ENCODE data around the gene LPAR1.
"Not testable (repeated sequence)": the region's sequence is repeated elsewhere in the genome, so short reads cannot be mapped to it uniquely, and the experiment has no call there.

Gene LPAR1

GRCh38 chr9:111051400-111051799 lies 13.1 kb upstream of the LPAR1 start:
- H3K9me3 Mint-ChIP-seq: no peaks in the 10 kb centered on the region
- no peak overlapping the region for H3K4me3 Mint-ChIP-seq
- H3K27ac Mint-ChIP-seq: no peak overlapping the region
- no peak for DNase-seq
- no peaks in the 10 kb centered on the region for H3K4me1 Mint-ChIP-seq (ENCODE audit: low read depth)
- no peaks in the 10 kb centered on the region for H3K36me3 Mint-ChIP-seq (ENCODE audit: low read depth)
- no peaks in the 10 kb centered on the region for H3K27me3 Mint-ChIP-seq

GRCh38 chr9:111050819-111051218 lies 12.5 kb upstream of the LPAR1 start:
- DNase-seq: no peak
- H3K36me3 Mint-ChIP-seq (ENCODE audit: low read depth): no peaks in the 10 kb centered on the region

DNA sequence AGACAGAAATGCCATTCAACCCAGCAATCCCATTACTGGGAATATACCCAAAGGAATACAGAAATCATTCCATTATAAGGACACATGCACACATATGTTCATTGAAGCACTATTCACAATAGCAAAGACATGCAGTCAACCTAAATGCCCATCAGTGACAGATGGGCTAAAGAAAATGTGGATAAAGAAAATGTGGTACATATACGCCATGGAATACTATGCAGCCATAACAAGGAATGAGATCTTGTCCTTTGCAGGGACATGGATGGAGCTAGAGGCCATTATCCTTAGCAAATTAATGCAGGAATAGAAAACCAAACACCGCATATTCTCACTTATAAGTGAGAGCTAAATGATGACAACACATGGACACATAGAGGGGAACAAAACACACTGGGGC lies 9.0 kb upstream of the LPAR1 start:
- H3K9me3 Mint-ChIP-seq; H3K4me1 Mint-ChIP-seq (ENCODE audit: low read depth); H3K4me3 Mint-ChIP-seq; H3K27me3 Mint-ChIP-seq; H3K36me3 Mint-ChIP-seq (ENCODE audit: low read depth); H3K27ac Mint-ChIP-seq; DNase-seq: not testable (repeated sequence)

More at GRCh38 chr9:111050819-111051218, 12.5 kb upstream of the LPAR1 start:
- H3K4me3 Mint-ChIP-seq: no peak overlapping the region
- no peaks in the 10 kb centered on the region for H3K9me3 Mint-ChIP-seq
- H3K4me1 Mint-ChIP-seq (ENCODE audit: low read depth): no peaks in the 10 kb centered on the region
- H3K27me3 Mint-ChIP-seq: no peaks in the 10 kb centered on the region
- no peak overlapping the region for H3K27ac Mint-ChIP-seq

GRCh38 chr9:111041902-111042301 lies 3.6 kb upstream of the LPAR1 start:
- H3K9me3 Mint-ChIP-seq: no peaks in the 10 kb centered on the region
- peaks cover 28% of the 10 kb centered on the region for H3K27me3 Mint-ChIP-seq
- no peak overlapping the region for H3K4me3 Mint-ChIP-seq
- H3K27ac Mint-ChIP-seq: no peak overlapping the region
- no peak for DNase-seq
- no peaks in the 10 kb centered on the region for H3K36me3 Mint-ChIP-seq (ENCODE audit: low read depth)
- peaks cover 8% of the 10 kb centered on the region for H3K4me1 Mint-ChIP-seq (ENCODE audit: low read depth)

- Mint-ChIP-seq H3K4me3 (no peak overlapping the region), H3K9me3 (no peaks in the 10 kb centered on the region), H3K4me1 (ENCODE audit: low read depth) (peaks cover 8% of the 10 kb centered on the region), H3K36me3 (ENCODE audit: low read depth) (no peaks in the 10 kb centered on the region), H3K27me3 (peaks cover 42% of the 10 kb centered on the region), H3K27ac (no peak overlapping the region)
- DNase-seq: no peak
Observed at GRCh38 chr9:111040494-111040893, 2.2 kb upstream of the LPAR1 start.

DNA sequence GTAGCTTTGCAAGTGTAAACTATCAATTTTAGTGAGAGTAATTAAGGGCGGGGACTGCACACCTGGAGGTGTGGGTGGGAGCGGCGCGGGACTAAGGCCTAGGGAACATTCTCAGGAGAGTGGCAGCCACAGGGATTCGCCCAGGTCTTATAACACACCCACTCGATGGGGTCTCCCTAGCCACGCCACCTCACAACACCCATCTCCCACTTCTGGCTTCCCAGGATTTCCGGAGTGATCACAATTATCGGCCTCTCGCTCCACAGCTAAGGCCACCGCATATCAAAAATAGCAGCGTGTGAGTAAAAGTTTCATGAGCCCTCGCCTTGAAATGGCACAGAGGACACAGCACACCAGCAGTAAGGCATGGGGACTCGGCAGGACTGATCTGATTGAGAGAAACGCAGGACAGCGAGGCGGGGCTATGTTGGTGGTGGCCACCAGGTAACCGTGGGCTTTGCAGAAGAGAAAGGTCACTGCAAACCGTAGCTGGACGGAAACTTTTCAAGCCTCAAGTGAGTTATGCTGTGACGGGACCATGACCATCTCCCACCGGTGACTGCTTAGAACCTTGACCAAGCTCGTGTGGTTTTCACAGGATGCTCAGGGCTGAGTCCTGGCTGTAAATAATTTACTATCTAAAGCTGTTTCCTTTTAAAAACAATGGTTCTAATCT lies 1.1 kb upstream of the LPAR1 start:
- Mint-ChIP-seq H3K4me3 (peak overlapping the region; percentile 42), H3K4me1 (ENCODE audit: low read depth) (peaks cover 8% of the 10 kb centered on the region), H3K27me3 (peaks cover 52% of the 10 kb centered on the region), H3K36me3 (ENCODE audit: low read depth) (no peaks in the 10 kb centered on the region), H3K9me3 (no peaks in the 10 kb centered on the region), H3K27ac (no peak overlapping the region)
- DNase-seq: no peak

GRCh38 chr9:111037708-111038330 lies 451 bp downstream of the LPAR1 start:
- Mint-ChIP-seq H3K27me3 (peaks cover 57% of the 10 kb centered on the region), H3K4me3 (no peak overlapping the region), H3K9me3 (no peaks in the 10 kb centered on the region), H3K4me1 (ENCODE audit: low read depth) (peaks cover 8% of the 10 kb centered on the region), H3K27ac (no peak overlapping the region), H3K36me3 (ENCODE audit: low read depth) (no peaks in the 10 kb centered on the region)
- no peak for DNase-seq

DNA sequence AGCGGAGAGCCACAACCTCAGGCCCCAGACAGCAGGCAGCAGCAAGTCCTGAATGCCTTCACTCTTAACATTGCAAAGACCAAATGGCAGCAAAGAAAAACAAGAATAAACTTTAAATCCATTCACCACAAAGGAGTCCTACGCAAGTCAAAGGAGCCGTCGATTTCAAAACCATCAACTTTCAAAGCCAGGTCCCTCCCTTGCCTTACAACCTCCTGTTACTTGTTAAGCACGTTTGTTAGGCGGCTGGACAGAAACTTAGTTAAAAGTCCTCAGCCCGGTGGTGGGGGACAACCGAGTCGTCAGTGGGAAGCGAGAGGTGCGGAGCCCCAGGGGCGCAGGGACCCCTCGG lies 938 bp downstream of the LPAR1 start:
- Mint-ChIP-seq H3K9me3 (no peaks in the 10 kb centered on the region), H3K27ac (no peak overlapping the region), H3K4me1 (ENCODE audit: low read depth) (peaks cover 8% of the 10 kb centered on the region), H3K36me3 (ENCODE audit: low read depth) (no peaks in the 10 kb centered on the region), H3K27me3 (peaks cover 57% of the 10 kb centered on the region), H3K4me3 (no peak overlapping the region)
- DNase-seq: no peak

GRCh38 chr9:111036946-111037345 lies 1.3 kb downstream of the LPAR1 start:
- DNase-seq: no peak
- Mint-ChIP-seq H3K4me3 (no peak overlapping the region), H3K36me3 (ENCODE audit: low read depth) (no peaks in the 10 kb centered on the region), H3K9me3 (no peaks in the 10 kb centered on the region), H3K4me1 (ENCODE audit: low read depth) (peaks cover 8% of the 10 kb centered on the region), H3K27me3 (peaks cover 55% of the 10 kb centered on the region), H3K27ac (no peak overlapping the region)

DNA sequence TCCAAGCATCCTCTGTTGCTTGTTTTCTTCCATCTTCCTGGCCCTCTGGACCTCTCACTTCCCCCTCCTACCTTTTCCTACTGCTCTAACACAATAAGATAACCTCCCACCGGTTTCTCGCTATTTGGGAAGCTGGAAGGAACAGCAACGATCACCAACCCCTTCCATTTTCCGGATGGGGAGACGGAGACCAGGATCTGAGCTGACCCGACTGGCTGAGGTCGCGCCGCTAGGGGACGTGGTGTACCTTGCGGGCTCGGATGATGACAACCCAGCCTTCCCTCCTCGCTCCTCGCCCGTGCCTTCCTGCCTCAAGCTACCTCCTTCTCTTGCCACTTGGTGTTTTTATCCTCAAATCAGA lies 1.9 kb downstream of the LPAR1 start:
- no peak for DNase-seq
- H3K36me3 Mint-ChIP-seq (ENCODE audit: low read depth): no peaks in the 10 kb centered on the region
- no peak overlapping the region for H3K4me3 Mint-ChIP-seq
- no peak overlapping the region for H3K27ac Mint-ChIP-seq
- H3K9me3 Mint-ChIP-seq: no peaks in the 10 kb centered on the region
- peaks cover 8% of the 10 kb centered on the region for H3K4me1 Mint-ChIP-seq (ENCODE audit: low read depth)
- peaks cover 53% of the 10 kb centered on the region for H3K27me3 Mint-ChIP-seq

- H3K27ac Mint-ChIP-seq: no peak overlapping the region
- peaks cover 53% of the 10 kb centered on the region for H3K27me3 Mint-ChIP-seq
- H3K4me1 Mint-ChIP-seq (ENCODE audit: low read depth): peaks cover 8% of the 10 kb centered on the region
- no peak for DNase-seq
- no peaks in the 10 kb centered on the region for H3K36me3 Mint-ChIP-seq (ENCODE audit: low read depth)
- no peak overlapping the region for H3K4me3 Mint-ChIP-seq
- H3K9me3 Mint-ChIP-seq: no peaks in the 10 kb centered on the region
Observed at GRCh38 chr9:111035543-111036428, 2.5 kb downstream of the LPAR1 start.

- no peak overlapping the region for H3K4me3 Mint-ChIP-seq
- no peaks in the 10 kb centered on the region for H3K9me3 Mint-ChIP-seq
- peaks cover 8% of the 10 kb centered on the region for H3K4me1 Mint-ChIP-seq (ENCODE audit: low read depth)
- H3K27ac Mint-ChIP-seq: no peak overlapping the region
- peaks cover 48% of the 10 kb centered on the region for H3K27me3 Mint-ChIP-seq
- no peaks in the 10 kb centered on the region for H3K36me3 Mint-ChIP-seq (ENCODE audit: low read depth)
- DNase-seq: no peak
Observed at GRCh38 chr9:111034898-111035539, 3.3 kb downstream of the LPAR1 start.

DNA sequence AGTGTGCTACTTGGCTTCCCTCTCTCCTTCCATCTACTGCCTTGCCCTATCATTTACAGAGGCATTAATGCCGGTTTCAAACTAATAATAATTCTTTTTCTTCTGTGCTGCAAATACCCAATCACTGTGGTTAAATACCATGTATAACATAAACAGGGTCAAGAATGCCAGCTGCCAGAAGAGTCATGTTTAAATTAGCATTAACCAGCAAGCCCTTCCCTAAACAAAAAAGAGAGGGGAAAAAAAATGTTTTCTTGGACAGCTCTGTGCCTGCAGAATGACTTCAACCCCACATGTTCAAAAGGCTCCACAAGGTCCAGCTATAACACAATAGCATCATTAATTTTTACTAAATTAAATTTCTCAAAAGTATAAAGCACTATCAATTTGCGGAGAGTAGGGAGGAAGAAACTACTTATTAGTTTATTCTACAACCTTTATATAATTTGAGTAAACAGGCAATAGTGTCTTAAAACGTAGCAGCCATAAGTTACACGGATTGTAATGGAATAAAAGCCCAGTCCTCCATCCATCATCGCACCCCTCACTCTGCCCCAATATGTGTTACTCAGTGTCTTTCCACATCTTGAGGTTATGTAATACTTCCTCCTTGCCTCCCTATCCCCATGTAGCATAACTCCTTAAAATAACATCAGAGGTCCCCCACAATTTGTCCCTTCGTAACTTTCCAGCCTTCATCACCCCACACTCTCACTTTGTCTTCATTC lies 3.9 kb downstream of the LPAR1 start:
- no peaks in the 10 kb centered on the region for H3K36me3 Mint-ChIP-seq (ENCODE audit: low read depth)
- no peak overlapping the region for H3K27ac Mint-ChIP-seq
- H3K27me3 Mint-ChIP-seq: peaks cover 47% of the 10 kb centered on the region
- no peaks in the 10 kb centered on the region for H3K9me3 Mint-ChIP-seq
- H3K4me1 Mint-ChIP-seq (ENCODE audit: low read depth): peaks cover 8% of the 10 kb centered on the region
- no peak for DNase-seq
- H3K4me3 Mint-ChIP-seq: no peak overlapping the region

DNA sequence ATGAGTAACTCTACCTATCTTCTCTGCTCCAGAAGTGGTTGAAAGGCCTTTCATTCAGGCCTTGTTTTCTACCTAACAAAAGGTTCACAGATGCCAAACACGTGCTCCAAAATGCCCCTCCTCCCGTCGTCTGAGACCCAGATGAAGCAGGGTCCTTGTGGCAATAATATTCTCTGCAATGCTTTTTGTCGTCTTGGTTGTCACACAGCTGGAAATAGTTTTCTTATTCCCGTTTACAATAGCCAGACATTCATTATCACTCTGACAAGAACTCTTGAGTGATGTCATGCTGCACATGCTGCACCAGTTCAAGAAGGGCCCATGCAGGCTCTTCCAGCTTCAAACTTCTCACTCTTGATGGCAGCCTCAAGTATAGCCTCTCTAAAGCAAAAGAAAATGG lies 7.8 kb downstream of the LPAR1 start:
- H3K9me3 Mint-ChIP-seq: no peaks in the 10 kb centered on the region
- H3K27ac Mint-ChIP-seq: no peak overlapping the region
- no peak for DNase-seq
- H3K4me1 Mint-ChIP-seq (ENCODE audit: low read depth): no peaks in the 10 kb centered on the region
- no peaks in the 10 kb centered on the region for H3K36me3 Mint-ChIP-seq (ENCODE audit: low read depth)
- no peak overlapping the region for H3K4me3 Mint-ChIP-seq
- peaks cover 20% of the 10 kb centered on the region for H3K27me3 Mint-ChIP-seq
